Fibroblast of mammary gland (primary cell): ENCODE measurements around the gene GPX7.
"Not testable (repeated sequence)": the region's sequence is repeated elsewhere in the genome, so short reads cannot be mapped to it uniquely, and the experiment has no call there.

Source experiments
- DNase-seq: peaks from one replicate; pipeline ENCODE4 v3.0.0-alpha.2; 2010; ENCODE audit warnings: low read depth
- H3K4me3 ChIP-seq: 2 replicates; pipeline ENCODE4 v1.5.1; 2011; ENCODE audit warnings: low read depth, mild to moderate bottlenecking, low read length, moderate library complexity; ENCODE audit not compliant: control insufficient read depth
- TF ChIP-seq, protein P1 (sequence below): conservative IDR thresholded peaks from 2 replicates; pipeline ENCODE4 v1.5.1; 2011; ENCODE audit warnings: low read depth, low read length, inconsistent platforms; ENCODE audit not compliant: control insufficient read depth, insufficient read depth

The GPX7 gene

DNA sequence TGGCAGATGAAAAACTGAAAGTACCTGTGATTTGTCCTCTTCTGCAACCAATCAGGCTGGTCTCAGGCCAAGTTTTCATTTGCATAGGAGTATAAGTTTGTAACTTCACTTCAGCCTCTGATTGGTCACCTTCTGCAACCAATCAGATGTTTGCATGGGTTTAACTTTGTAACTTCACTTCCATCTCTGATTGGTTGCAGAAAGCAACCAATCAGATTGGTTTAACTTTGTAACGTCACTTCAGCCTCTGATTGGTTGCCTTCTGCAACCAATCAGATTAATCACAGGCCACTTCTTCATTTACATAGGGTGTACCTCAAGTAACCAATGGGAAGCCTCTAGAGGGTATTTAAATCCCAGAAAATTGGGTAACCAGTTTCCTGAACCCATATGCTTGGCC, 30.4 kb upstream of the GPX7 start:
- DNase-seq, result peak; percentile 66
- TF ChIP-seq, protein P1, sequence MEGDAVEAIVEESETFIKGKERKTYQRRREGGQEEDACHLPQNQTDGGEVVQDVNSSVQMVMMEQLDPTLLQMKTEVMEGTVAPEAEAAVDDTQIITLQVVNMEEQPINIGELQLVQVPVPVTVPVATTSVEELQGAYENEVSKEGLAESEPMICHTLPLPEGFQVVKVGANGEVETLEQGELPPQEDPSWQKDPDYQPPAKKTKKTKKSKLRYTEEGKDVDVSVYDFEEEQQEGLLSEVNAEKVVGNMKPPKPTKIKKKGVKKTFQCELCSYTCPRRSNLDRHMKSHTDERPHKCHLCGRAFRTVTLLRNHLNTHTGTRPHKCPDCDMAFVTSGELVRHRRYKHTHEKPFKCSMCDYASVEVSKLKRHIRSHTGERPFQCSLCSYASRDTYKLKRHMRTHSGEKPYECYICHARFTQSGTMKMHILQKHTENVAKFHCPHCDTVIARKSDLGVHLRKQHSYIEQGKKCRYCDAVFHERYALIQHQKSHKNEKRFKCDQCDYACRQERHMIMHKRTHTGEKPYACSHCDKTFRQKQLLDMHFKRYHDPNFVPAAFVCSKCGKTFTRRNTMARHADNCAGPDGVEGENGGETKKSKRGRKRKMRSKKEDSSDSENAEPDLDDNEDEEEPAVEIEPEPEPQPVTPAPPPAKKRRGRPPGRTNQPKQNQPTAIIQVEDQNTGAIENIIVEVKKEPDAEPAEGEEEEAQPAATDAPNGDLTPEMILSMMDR, result no peak
- no peak overlapping the region for H3K4me3 ChIP-seq

DNA sequence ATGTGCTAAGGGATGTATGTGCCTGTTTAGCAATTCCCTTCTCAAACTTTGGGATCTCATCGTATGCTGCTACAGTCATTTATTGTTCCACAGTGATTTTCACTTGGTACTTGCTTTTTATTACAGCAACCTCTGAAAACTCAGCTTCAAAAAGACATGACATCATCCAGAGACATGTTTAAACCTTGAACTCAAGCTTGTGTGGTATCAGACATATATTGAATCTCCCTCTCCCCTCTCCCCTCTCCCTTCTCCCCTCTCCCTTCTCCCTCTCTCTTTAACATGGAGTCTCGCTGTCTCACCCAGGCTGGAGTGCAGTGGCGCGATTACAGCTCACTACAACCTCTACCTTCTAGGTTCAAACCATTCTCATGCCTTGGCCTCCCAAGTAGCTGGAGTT, 29.8 kb upstream of the GPX7 start:
- H3K4me3 ChIP-seq, result no peak overlapping the region
- DNase-seq, result no peak
- TF ChIP-seq, protein P1, result no peak

DNA sequence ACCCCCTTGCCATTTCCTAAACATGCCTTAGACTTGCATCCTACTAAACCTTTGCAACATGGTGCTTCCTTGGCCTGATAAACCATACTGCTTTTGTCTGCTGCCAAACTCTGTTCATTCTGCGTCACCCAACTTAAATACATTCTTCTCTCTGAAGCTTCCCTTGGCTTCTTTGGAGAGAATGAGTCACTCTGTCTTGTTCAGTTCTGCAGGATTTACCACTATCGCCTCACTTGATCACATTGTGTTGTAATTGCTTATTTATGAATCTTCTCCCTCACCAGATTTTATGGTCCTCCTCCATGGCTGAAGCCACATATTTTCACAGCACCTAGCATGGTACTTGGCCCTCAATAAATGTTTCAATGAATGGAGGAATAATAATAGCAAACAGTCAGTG, 27.6 kb upstream of the GPX7 start:
- no peak overlapping the region for H3K4me3 ChIP-seq
- TF ChIP-seq, protein P1, result no peak
- peak; percentile 97 for DNase-seq

DNA sequence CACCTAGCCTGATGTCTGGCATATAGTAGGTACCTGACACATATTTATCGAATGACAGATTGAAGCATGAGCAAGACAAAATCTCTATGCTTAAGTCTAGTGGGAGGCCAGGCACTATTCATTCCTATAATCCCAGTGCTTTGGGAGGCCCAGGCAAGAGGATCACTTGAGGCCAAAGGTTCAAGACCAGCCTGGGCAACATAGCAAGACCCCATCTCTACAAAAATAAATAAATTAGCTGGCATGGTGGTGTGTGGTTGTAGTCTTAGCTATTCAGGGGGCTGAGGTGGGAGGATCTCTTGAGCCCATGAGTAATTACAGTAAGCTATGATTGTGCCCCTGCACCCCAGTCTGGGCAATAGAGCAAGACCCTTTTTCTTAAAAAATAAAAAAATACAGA, 26.1 kb upstream of the GPX7 start:
- no peak overlapping the region for H3K4me3 ChIP-seq
- DNase-seq, result no peak
- TF ChIP-seq, protein P1, result no peak

DNA sequence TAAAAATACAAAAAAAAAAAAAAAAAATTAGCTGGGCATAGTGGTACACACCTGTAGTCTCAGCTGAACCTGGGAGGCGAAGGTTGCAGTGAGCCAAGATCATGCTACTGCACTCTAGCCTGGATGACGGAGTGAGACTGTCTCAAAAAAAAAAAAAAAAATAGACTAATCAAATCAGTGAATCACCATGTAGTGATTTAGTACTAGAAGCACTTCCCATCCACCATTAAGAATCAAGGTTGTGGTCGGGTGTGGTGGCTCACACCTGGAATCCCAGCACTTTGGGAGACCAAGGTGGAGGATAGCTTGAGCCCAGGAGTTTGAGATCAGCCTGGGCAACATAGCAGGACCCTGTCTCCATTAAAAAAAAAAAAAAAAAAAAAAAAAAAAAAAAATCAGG, 24.1 kb upstream of the GPX7 start:
- not testable (repeated sequence) for H3K4me3 ChIP-seq

DNA sequence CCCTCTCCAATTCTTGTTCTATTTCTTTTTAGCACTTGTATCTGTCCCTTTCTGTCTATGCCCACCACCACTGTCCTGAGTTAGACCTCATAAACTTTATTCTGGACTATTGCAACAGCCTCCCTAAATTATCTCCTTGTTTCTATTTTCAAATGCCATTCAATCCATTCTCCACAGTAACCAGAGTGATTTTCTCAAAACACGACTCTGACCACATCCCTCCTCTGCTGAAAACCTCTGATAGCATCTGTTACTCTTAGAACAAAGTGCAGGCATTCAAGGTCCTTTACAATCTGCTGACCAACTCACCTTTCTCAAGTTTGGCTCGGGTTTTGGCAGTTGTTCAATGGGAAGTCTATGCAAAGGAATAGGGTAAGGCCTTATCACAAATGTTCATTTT, 22.8 kb upstream of the GPX7 start:
- DNase-seq, result no peak
- TF ChIP-seq, protein P1, result no peak
- no peak overlapping the region for H3K4me3 ChIP-seq

More for the DNA sequence above, 24.1 kb upstream of the GPX7 start:
- not testable (repeated sequence) for DNase-seq

DNA sequence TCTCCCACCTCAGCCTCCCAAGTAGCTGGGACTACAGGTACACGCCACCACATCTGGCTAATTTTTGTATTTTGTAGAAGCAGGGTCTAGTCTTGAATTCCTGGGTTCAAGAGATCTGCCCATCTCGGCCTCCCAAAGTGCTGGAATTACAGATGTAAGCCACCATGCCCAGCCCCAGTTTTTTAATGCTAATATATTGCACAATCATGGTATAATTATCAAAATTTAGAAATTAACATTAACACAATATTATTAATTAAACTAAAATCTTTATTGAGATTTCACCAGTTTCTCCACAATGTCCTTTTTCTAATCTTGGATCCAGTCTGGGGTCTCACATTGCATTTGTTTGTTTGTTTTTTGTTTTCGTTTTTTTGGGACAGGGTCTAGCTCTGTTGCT, 21.9 kb upstream of the GPX7 start:
- DNase-seq, result no peak
- H3K4me3 ChIP-seq, result no peak overlapping the region
- TF ChIP-seq, protein P1, result no peak

DNA sequence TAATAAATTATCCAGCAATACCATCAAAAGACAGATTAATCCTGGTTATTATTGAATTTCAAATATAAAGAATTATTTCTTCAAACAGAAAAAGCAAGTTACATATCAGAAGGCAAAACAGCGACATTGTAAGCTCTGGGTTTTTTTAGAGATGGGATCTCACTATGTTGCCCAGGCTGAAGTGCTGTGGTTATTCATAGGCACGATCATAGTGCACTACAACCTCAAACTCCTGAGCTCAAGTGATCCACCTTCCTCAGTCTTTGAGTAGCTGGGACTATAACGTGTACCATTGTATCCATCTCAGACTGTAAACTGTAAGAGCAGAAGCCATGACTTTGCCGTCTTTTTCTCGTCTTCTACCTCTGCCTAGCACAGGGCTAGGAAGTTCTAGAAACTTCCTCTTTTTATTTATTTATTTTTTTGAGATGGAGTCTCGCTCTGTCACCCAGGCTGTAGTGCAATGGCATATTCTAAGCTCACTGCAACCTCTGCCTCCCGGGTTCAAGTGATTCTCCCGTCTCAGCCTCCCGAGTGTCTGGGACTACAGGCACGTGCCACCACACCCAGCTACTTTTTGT, 20.0 kb upstream of the GPX7 start:
- DNase-seq, result no peak
- H3K4me3 ChIP-seq, result no peak overlapping the region
- TF ChIP-seq, protein P1, result no peak
